ENCODE measurements around the gene CCDC88C.
"Not testable (repeated sequence)": the region's sequence is repeated elsewhere in the genome, so short reads cannot be mapped to it uniquely, and the experiment has no call there.

DNA sequence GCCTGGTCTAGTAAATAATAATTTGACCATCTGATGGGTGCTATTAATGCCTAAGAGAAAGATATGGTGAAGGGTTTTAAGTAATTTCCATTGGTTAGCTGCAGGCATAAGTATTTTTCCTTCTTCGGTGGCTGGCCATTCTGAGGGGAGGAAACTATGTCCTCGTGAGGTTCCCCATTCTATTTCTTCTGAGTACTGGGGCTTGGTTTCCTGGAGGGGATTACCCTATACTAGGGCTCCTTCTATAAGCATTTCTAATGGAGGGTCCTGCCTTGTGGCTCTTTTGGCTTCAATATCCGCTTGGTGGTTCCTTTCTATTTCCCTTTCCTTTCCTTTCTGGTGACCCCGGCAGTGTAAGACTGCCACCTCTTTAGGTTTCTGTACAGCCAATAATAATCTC lies 191.3 kb downstream of the CCDC88C start:
- TF ChIP-seq, protein P1, sequence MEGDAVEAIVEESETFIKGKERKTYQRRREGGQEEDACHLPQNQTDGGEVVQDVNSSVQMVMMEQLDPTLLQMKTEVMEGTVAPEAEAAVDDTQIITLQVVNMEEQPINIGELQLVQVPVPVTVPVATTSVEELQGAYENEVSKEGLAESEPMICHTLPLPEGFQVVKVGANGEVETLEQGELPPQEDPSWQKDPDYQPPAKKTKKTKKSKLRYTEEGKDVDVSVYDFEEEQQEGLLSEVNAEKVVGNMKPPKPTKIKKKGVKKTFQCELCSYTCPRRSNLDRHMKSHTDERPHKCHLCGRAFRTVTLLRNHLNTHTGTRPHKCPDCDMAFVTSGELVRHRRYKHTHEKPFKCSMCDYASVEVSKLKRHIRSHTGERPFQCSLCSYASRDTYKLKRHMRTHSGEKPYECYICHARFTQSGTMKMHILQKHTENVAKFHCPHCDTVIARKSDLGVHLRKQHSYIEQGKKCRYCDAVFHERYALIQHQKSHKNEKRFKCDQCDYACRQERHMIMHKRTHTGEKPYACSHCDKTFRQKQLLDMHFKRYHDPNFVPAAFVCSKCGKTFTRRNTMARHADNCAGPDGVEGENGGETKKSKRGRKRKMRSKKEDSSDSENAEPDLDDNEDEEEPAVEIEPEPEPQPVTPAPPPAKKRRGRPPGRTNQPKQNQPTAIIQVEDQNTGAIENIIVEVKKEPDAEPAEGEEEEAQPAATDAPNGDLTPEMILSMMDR (IDR thresholded peaks at IDR 0.05), result not testable (repeated sequence)
- not testable (repeated sequence) for TF ChIP-seq POLR2A (IDR thresholded peaks at IDR 0.05)
